ENCODE results near the gene EBP.
A peak's percentile ranks its signal among the peaks of the same experiment; 100 is the strongest.

EBP gene

DNA sequence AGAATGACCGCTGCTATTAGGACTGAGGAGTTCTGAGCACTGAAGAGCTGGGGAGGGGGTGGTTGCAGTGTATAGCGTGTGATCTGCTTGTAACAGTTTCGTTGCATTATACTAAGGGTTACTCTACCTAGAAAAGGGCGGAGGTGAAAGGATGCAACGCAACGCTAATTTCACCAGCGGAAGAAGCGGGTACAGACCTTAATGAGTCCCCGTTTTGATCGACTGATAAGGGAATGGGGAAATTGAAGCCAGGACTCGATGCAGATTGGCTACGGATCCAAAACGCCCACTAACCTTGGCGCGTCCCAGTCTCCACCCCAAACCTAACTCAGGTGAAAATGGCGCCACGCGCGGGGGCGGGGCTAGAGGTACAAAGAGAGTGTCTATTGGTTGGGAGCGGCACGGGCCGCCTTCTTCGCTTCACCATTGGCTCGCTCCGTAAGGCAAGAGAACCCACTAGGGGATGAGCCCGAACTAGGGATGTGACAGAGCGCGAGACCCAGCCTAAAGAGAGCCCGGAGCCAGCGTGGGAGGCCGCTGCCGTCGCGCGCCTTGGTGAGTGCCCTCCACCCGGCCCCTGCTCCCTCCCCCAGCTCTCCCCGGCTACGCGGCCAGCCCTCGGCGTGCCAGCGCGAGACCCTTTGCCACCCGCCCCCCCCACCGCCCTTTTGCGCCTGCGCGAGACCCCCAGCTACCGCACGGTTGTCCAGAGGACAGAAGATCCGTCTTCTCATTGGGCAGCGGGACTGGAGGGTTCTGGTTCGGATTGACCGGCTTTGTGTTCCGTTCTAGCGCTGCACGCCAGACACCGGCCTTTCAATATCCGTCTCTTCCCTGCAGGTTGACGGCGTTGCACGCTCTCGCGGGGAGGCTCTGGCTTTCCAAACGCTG lies at the start of gene EBP:
Gene EBP, plus strand, starts transcription at position 456 of the 891 bp plus-strand sequence. CDS start 1,964 bp downstream, outside the sequence.
- Mint-ChIP-seq H3K9me3 (ENCODE audit: low read depth) (no peaks in the 10 kb centered on the region), H3K4me3 (peak within 1 kb of the TSS; percentile 91), H3K27ac (peak within 1 kb of the TSS; percentile 98), H3K4me1 (ENCODE audit: low read depth) (peaks cover 29% of the 10 kb centered on the region), H3K36me3 (no peaks in the 10 kb centered on the region), H3K27me3 (no peaks in the 10 kb centered on the region)

- Mint-ChIP-seq H3K4me3 (no peak overlapping the region), H3K4me1 (ENCODE audit: low read depth) (peaks cover 17% of the 10 kb centered on the region), H3K36me3 (peaks cover under 1% of the 10 kb centered on the region), H3K27me3 (no peaks in the 10 kb centered on the region), H3K9me3 (ENCODE audit: low read depth) (no peaks in the 10 kb centered on the region), H3K27ac (no peak overlapping the region)
Observed at GRCh38 chrX:48472225-48472624, 49.4 kb upstream of the EBP start.

- Mint-ChIP-seq H3K27me3 (no peaks in the 10 kb centered on the region), H3K9me3 (ENCODE audit: low read depth) (no peaks in the 10 kb centered on the region), H3K4me1 (ENCODE audit: low read depth) (peaks cover 21% of the 10 kb centered on the region), H3K27ac (no peak overlapping the region), H3K4me3 (no peak overlapping the region), H3K36me3 (peaks cover 4% of the 10 kb centered on the region)
Observed at GRCh38 chrX:48472851-48473703, 48.5 kb upstream of the EBP start.

DNA sequence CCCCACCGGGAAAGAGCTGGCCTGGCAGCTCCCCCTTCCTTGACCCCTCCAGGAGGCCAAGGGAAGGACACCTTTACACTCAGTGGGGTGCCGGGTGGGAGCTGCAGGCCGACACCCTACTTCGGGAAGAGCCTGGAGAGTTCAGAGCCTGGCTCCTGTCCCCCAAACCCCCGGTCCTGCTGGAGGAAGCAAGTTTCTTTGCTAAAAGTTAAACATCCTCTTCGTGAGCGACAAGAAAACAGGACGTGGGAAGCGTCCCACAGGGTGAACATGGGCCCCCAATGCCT lies 48.0 kb upstream of the EBP start:
- Mint-ChIP-seq H3K9me3 (ENCODE audit: low read depth) (no peaks in the 10 kb centered on the region), H3K36me3 (peaks cover 4% of the 10 kb centered on the region), H3K27ac (no peak overlapping the region), H3K27me3 (no peaks in the 10 kb centered on the region), H3K4me3 (no peak overlapping the region), H3K4me1 (ENCODE audit: low read depth) (peaks cover 22% of the 10 kb centered on the region)

DNA sequence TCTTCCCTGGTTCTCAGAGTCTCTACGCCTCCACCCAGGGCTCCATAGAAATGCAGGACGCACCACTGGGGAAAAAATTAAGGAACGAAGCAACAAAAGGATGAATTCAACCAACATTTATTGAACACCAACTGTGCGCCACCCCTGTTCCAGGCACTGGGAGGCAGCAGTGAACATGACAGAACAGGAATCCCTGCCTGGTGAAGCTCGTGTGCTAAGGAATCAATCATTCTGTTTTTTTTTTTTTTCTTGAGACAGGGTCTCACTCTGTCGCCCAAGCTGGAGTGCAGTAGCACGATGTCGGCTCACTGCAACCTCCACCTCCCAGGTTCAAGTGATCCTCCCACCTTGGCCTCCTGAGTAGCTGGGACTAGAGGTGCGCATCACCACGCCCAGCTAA lies 47.5 kb upstream of the EBP start:
- no peaks in the 10 kb centered on the region for H3K27me3 Mint-ChIP-seq
- H3K4me1 Mint-ChIP-seq (ENCODE audit: low read depth) = peaks cover 24% of the 10 kb centered on the region
- no peaks in the 10 kb centered on the region for H3K9me3 Mint-ChIP-seq (ENCODE audit: low read depth)
- no peak overlapping the region for H3K4me3 Mint-ChIP-seq
- no peak overlapping the region for H3K27ac Mint-ChIP-seq
- H3K36me3 Mint-ChIP-seq = peaks cover 4% of the 10 kb centered on the region

- no peaks in the 10 kb centered on the region for H3K9me3 Mint-ChIP-seq (ENCODE audit: low read depth)
- H3K27me3 Mint-ChIP-seq = no peaks in the 10 kb centered on the region
- H3K27ac Mint-ChIP-seq = no peak overlapping the region
- H3K4me1 Mint-ChIP-seq (ENCODE audit: low read depth) = peaks cover 23% of the 10 kb centered on the region
- H3K36me3 Mint-ChIP-seq = peaks cover 4% of the 10 kb centered on the region
- peak overlapping the region; percentile 97 for H3K4me3 Mint-ChIP-seq
Observed at GRCh38 chrX:48474581-48474980, 47.0 kb upstream of the EBP start.

DNA sequence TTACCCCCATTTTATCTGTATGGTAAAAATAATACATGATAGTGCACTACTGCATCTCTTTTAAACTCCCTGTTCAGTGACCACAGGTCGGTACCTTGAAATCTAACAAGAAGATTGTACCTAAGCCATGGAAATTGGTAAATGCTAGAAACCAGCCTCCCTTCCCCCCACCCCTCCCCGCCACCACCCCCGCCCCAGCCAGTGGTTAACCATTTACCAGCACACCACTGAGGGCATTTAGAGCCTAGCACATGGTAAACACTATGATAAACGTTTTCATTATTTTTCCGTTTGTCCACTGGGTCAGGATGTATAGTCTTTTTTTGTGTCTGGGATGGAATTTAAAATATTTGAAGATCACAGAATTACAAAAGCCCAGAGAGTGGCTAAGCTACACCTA lies 46.3 kb upstream of the EBP start:
- H3K27ac Mint-ChIP-seq = peak overlapping the region; percentile 97
- H3K4me1 Mint-ChIP-seq (ENCODE audit: low read depth) = peaks cover 20% of the 10 kb centered on the region
- no peaks in the 10 kb centered on the region for H3K27me3 Mint-ChIP-seq
- peak overlapping the region; percentile 97 for H3K4me3 Mint-ChIP-seq
- H3K36me3 Mint-ChIP-seq = peaks cover 4% of the 10 kb centered on the region
- no peaks in the 10 kb centered on the region for H3K9me3 Mint-ChIP-seq (ENCODE audit: low read depth)

- Mint-ChIP-seq H3K9me3 (ENCODE audit: low read depth) (no peaks in the 10 kb centered on the region), H3K27ac (peak within 1 kb of the TSS; percentile 97)
Observed at GRCh38 chrX:48475774-48476577, 45.6 kb upstream of the EBP start, which contains the start of gene FTSJ1. Gene FTSJ1 (plus strand): TSS chrX:48476199. CDS start chrX:48478048, 1,849 bp downstream.

DNA sequence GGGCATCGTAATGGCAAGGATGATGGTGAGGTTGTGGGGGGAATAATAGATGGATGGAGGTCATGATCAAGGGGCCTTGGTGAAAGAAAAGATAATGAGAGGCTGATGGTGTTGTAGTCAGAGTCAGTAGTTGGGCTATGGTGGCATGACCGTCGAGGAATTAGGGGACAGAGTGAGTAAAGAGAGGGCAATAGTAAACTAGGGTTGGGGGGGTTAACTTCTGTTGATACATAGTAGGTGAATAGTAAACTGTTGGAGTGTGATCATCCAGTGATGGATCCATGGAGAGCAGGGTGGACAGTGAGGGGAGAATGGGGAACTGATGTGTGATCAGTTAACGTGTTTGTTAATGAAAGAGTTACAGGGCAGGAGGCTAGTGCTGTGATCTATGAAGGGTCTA lies 44.7 kb upstream of the EBP start:
- Mint-ChIP-seq H3K36me3 (peaks cover 7% of the 10 kb centered on the region), H3K27ac (peak overlapping the region; percentile 97), H3K27me3 (no peaks in the 10 kb centered on the region), H3K4me1 (ENCODE audit: low read depth) (peaks cover 24% of the 10 kb centered on the region), H3K4me3 (peak overlapping the region; percentile 97), H3K9me3 (ENCODE audit: low read depth) (no peaks in the 10 kb centered on the region)

More at GRCh38 chrX:48475774-48476577, 45.6 kb upstream of the EBP start, which contains the start of gene FTSJ1:
- H3K27me3 Mint-ChIP-seq = no peaks in the 10 kb centered on the region
- H3K4me3 Mint-ChIP-seq = peak within 1 kb of the TSS; percentile 97
- H3K4me1 Mint-ChIP-seq (ENCODE audit: low read depth) = peaks cover 24% of the 10 kb centered on the region
- H3K36me3 Mint-ChIP-seq = peaks cover 7% of the 10 kb centered on the region

GRCh38 chrX:48477960-48478755 lies 43.5 kb upstream of the EBP start:
- H3K9me3 Mint-ChIP-seq (ENCODE audit: low read depth) = no peaks in the 10 kb centered on the region
- peak overlapping the region; percentile 97 for H3K4me3 Mint-ChIP-seq
- H3K27me3 Mint-ChIP-seq = no peaks in the 10 kb centered on the region
- peaks cover 7% of the 10 kb centered on the region for H3K36me3 Mint-ChIP-seq
- H3K27ac Mint-ChIP-seq = peak overlapping the region; percentile 73
- H3K4me1 Mint-ChIP-seq (ENCODE audit: low read depth) = peaks cover 24% of the 10 kb centered on the region

DNA sequence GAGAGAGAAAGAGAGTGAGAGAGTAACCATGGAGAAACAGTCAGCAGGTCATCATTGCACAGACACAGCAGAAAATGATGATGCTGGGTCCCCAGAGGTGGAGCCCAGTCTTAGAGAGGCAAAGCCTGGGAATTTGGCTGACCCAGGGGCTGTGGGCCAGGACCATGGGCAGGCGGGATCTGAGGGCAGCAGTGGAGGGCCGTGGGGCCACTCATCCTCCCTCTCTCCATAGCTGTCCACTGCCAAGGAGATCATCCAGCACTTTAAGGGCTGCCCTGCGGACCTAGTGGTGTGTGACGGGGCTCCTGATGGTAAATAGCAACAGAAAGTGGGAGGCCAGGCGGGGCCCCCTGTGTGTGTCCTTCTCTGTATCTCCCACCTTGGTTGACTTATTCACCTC lies 42.8 kb upstream of the EBP start:
- Mint-ChIP-seq H3K27ac (no peak overlapping the region), H3K27me3 (no peaks in the 10 kb centered on the region), H3K4me1 (ENCODE audit: low read depth) (peaks cover 24% of the 10 kb centered on the region), H3K9me3 (ENCODE audit: low read depth) (no peaks in the 10 kb centered on the region), H3K36me3 (peaks cover 7% of the 10 kb centered on the region), H3K4me3 (no peak overlapping the region)

- H3K36me3 Mint-ChIP-seq = peaks cover 7% of the 10 kb centered on the region
- H3K27me3 Mint-ChIP-seq = no peaks in the 10 kb centered on the region
- peaks cover 20% of the 10 kb centered on the region for H3K4me1 Mint-ChIP-seq (ENCODE audit: low read depth)
- H3K27ac Mint-ChIP-seq = no peak overlapping the region
- no peak overlapping the region for H3K4me3 Mint-ChIP-seq
- no peaks in the 10 kb centered on the region for H3K9me3 Mint-ChIP-seq (ENCODE audit: low read depth)
Observed at GRCh38 chrX:48480142-48480541, 41.5 kb upstream of the EBP start.

- H3K4me3 Mint-ChIP-seq = no peak overlapping the region
- no peak overlapping the region for H3K27ac Mint-ChIP-seq
- no peaks in the 10 kb centered on the region for H3K9me3 Mint-ChIP-seq (ENCODE audit: low read depth)
- no peaks in the 10 kb centered on the region for H3K27me3 Mint-ChIP-seq
- peaks cover 19% of the 10 kb centered on the region for H3K4me1 Mint-ChIP-seq (ENCODE audit: low read depth)
- peaks cover 7% of the 10 kb centered on the region for H3K36me3 Mint-ChIP-seq
Observed at GRCh38 chrX:48480583-48480982, 41.0 kb upstream of the EBP start.

GRCh38 chrX:48482526-48482925 lies 39.1 kb upstream of the EBP start:
- no peak overlapping the region for H3K27ac Mint-ChIP-seq
- no peak overlapping the region for H3K4me3 Mint-ChIP-seq
- no peaks in the 10 kb centered on the region for H3K27me3 Mint-ChIP-seq
- peaks cover 3% of the 10 kb centered on the region for H3K36me3 Mint-ChIP-seq
- H3K4me1 Mint-ChIP-seq (ENCODE audit: low read depth) = peaks cover 10% of the 10 kb centered on the region
- no peaks in the 10 kb centered on the region for H3K9me3 Mint-ChIP-seq (ENCODE audit: low read depth)

Data from activated naive CD8-positive, alpha-beta T cell (primary cell).